Activated B cell treated with CpG ODN at 0.5 μM for 24 hours (primary cell): Measurements from ENCODE around the gene ANGPTL8. TPM values are rescaled to one million over a fixed set of nuclear protein-coding genes. Genes with fewer than 3 reads are reported as not detected.

ENCODE experiments used
- ATAC-seq: fragments of 200-7000 bp; cut with Tn5 transposase; one replicate; pipeline ENCODE4 v1.10.0; 2021; ENCODE audit warnings: low read depth, mild to moderate bottlenecking, moderate library complexity
- CTCF ChIA-PET: fragments of 350-600 bp; sonication (Branson Sonifier 250); formaldehyde crosslinking; loops from one replicate; lab custom pipeline; 2021; ENCODE audit warnings: antibody characterized with exemption; lab: Charles Lee
- POLR2A ChIA-PET: fragments of 350-600 bp; sonication (Branson Sonifier 250); formaldehyde crosslinking; loops from one replicate; lab custom pipeline; 2021; ENCODE audit warnings: antibody characterized with exemption; lab: Charles Lee
- DNase-seq: peaks from one replicate; pipeline ENCODE4 v3.0.0; 2022
- H3K27ac Mint-ChIP-seq: one replicate; pipeline ENCODE4 v1.8.0; 2020; ENCODE audit warnings: mixed read lengths
- H3K27me3 Mint-ChIP-seq: one replicate; pipeline ENCODE4 v1.8.0; 2021; ENCODE audit warnings: mixed read lengths
- H3K36me3 Mint-ChIP-seq: one replicate; pipeline ENCODE4 v1.8.0; 2021; ENCODE audit warnings: low read depth, mixed read lengths
- H3K4me1 Mint-ChIP-seq: one replicate; pipeline ENCODE4 v1.8.0; 2021; ENCODE audit warnings: mixed read lengths
- H3K4me3 Mint-ChIP-seq: one replicate; pipeline ENCODE4 v1.8.0; 2020; ENCODE audit warnings: mild to moderate bottlenecking, mixed read lengths
- H3K9me3 Mint-ChIP-seq: one replicate; pipeline ENCODE4 v1.8.0; 2020; ENCODE audit warnings: mixed read lengths
- CTCF ChIP-seq: fragments of 200-600 bp; IDR thresholded peaks from one replicate; pipeline ENCODE4 v1.8.0; 2022; ENCODE audit warnings: antibody characterized with exemption, mild to moderate bottlenecking
- intact Hi-C: fragments of 100-400 bp; cut with micrococcal nuclease; formaldehyde crosslinking; loops from one replicate; pipeline ENCODE4 v1.15.1; 2024
- total RNA-seq: library from RNA; stranded (reverse); gene quantifications from 2 replicates; pipeline ENCODE4 v1.2.3, GENCODE V29; 2022

ANGPTL8 gene
- total RNA-seq, 1 donor from 2014 or later = not detected

GRCh38 chr19:11265177-11265784 is 25.9 kb downstream of the ANGPTL8 start:
- H3K4me1 Mint-ChIP-seq = peaks cover 7% of the 10 kb centered on the region
- no peak for DNase-seq
- ChIA-PET CTCF (no interaction called here), POLR2A (no interaction called here)
- H3K9me3 Mint-ChIP-seq = no peaks in the 10 kb centered on the region
- ATAC-seq = no peak
- H3K36me3 Mint-ChIP-seq = no peaks in the 10 kb centered on the region
- H3K27me3 Mint-ChIP-seq = peaks cover 15% of the 10 kb centered on the region
- no peak overlapping the region for H3K27ac Mint-ChIP-seq
- no peak for TF ChIP-seq CTCF
- intact Hi-C loops = no loop called here
- H3K4me3 Mint-ChIP-seq = peak overlapping the region; percentile 16

DNA sequence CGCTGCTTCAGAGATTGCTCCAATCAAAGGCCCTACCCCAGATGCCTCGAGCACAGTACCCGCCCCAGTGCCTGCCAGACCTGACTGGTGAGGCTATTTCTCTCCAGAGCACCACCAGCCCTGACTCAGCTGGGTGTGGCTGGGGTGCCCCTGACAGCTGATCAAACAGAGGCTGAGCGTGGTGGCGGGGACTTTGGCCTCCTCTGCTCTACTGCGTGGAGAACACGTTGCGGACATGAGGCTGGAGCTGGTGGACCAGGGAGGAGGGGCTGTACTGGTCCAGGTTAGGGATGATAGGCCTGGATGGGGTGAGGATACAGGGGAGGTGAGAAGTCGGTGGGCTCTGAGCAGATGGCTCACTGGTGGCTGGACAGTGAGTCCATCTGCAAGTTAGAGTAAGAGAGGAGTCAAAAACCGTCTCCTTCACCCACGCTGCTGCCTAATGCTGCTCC is 26.4 kb downstream of the ANGPTL8 start:
- ChIA-PET CTCF (no interaction called here), POLR2A (interaction anchor here (0.7 kb wide), 1 partner anchor 216 kb away, joined by 4 read pairs; no protein-coding TSS in a partner anchor)
- no peak overlapping the region for H3K27ac Mint-ChIP-seq
- intact Hi-C loops = no loop called here
- no peak for ATAC-seq
- H3K4me1 Mint-ChIP-seq = peaks cover 7% of the 10 kb centered on the region
- no peaks in the 10 kb centered on the region for H3K9me3 Mint-ChIP-seq
- TF ChIP-seq CTCF = no peak
- H3K36me3 Mint-ChIP-seq = no peaks in the 10 kb centered on the region
- DNase-seq = no peak
- H3K27me3 Mint-ChIP-seq = peaks cover 15% of the 10 kb centered on the region
- H3K4me3 Mint-ChIP-seq = no peak overlapping the region

DNA sequence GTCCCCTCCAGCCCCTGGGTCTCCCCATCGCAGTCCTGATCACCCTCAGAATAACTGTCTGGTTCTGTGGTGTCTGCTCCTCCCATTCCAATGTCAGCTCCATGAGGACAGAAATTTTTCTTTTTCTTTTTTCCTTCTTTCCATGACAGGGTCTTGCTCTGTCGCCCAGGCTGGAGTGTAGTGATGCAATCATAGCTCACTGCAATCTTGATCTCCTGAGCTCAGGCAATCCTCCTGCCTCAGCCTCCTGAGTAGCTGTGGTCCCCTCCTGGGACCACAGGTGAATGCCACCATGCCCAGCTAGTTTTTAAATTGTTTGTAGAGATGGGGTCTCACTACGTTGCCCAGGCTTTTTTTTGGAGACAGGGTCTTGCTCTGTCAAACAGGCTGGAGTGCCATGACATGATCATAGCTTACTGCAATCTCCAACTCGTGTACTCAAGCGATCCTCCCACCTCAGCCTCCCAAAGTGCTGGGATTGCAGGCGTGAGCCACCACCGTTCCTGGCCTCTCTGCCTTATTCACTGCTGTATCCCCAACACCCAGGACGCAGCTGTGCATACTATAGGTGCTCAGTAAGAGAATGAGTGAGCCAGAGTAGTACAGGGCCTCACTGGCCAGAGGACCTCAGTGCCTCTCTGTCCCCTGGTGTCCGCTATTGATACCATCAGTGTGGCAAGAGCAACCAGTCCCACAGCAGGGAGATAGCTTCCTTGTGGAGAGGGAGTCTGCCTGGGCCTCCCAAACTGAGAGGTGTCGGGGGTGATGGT is 28.1 kb downstream of the ANGPTL8 start:
- ATAC-seq = no peak

GRCh38 chr19:11268783-11269267 is 29.4 kb downstream of the ANGPTL8 start:
- POLR2A ChIA-PET = no interaction called here
- CTCF ChIA-PET = no interaction called here

More for the DNA sequence above, 28.1 kb downstream of the ANGPTL8 start:
- Mint-ChIP-seq H3K27me3 (peaks cover 15% of the 10 kb centered on the region), H3K4me1 (peaks cover 4% of the 10 kb centered on the region), H3K36me3 (no peaks in the 10 kb centered on the region), H3K9me3 (no peaks in the 10 kb centered on the region), H3K4me3 (no peak overlapping the region), H3K27ac (no peak overlapping the region)
- CTCF ChIA-PET = no interaction called here
- DNase-seq = no peak
- intact Hi-C loops = no loop called here
- TF ChIP-seq CTCF = no peak
- POLR2A ChIA-PET = no interaction called here

More at GRCh38 chr19:11268783-11269267, 29.4 kb downstream of the ANGPTL8 start:
- H3K4me3 Mint-ChIP-seq = no peak overlapping the region
- H3K4me1 Mint-ChIP-seq = no peaks in the 10 kb centered on the region
- ATAC-seq = no peak
- no peak for DNase-seq
- peaks cover 13% of the 10 kb centered on the region for H3K27me3 Mint-ChIP-seq
- H3K9me3 Mint-ChIP-seq = no peaks in the 10 kb centered on the region
- no peak for TF ChIP-seq CTCF
- H3K36me3 Mint-ChIP-seq = no peaks in the 10 kb centered on the region
- intact Hi-C loops = no loop called here
- H3K27ac Mint-ChIP-seq = no peak overlapping the region
